Activated CD4-positive, alpha-beta T cell treated with anti-CD3 and anti-CD28 coated beads for 36 hours (primary cell): ENCODE results near the gene HMG20A. TPM values are rescaled to one million over a fixed set of nuclear protein-coding genes. Genes with fewer than 3 reads are reported as not detected.

Source experiments
- ATAC-seq: fragments of 200-7000 bp; cut with Tn5 transposase; one replicate; pipeline ENCODE4 v1.10.0; 2021; ENCODE audit warnings: mild to moderate bottlenecking, moderate library complexity
- CTCF ChIA-PET: fragments of 350-600 bp; sonication (Branson Sonifier 250); formaldehyde crosslinking; loops from one replicate; lab custom pipeline; 2021; ENCODE audit warnings: antibody characterized with exemption; lab: Charles Lee
- POLR2A ChIA-PET: fragments of 350-600 bp; sonication (Branson Sonifier 250); formaldehyde crosslinking; loops from one replicate; lab custom pipeline; 2021; ENCODE audit warnings: antibody characterized with exemption, inconsistent platforms; lab: Charles Lee
- DNase-seq: peaks from one replicate; pipeline ENCODE4 v3.0.0-alpha.2; 2020
- H3K27ac Mint-ChIP-seq: one replicate; pipeline ENCODE4 v1.8.0; 2021; ENCODE audit warnings: mixed read lengths
- H3K27me3 Mint-ChIP-seq: one replicate; pipeline ENCODE4 v1.8.0; 2021; ENCODE audit warnings: mixed read lengths
- H3K36me3 Mint-ChIP-seq: one replicate; pipeline ENCODE4 v1.8.0; 2021; ENCODE audit warnings: low read depth, mixed read lengths
- H3K4me1 Mint-ChIP-seq: one replicate; pipeline ENCODE4 v1.8.0; 2021; ENCODE audit warnings: mixed read lengths
- H3K4me3 Mint-ChIP-seq: one replicate; pipeline ENCODE4 v1.8.0; 2021; ENCODE audit warnings: mild to moderate bottlenecking, moderate library complexity, mixed read lengths
- H3K9me3 Mint-ChIP-seq: one replicate; pipeline ENCODE4 v1.8.0; 2021; ENCODE audit warnings: low read depth, mixed read lengths
- intact Hi-C, 2 experiments: fragments of 100-400 bp; cut with DNase I in 1 of 2; cut with micrococcal nuclease in 1 of 2; formaldehyde crosslinking; loops; one replicate each; pipeline versions ENCODE4 v1.14.2 to v1.15.1; 2022 to 2024; cut with DNase I, micrococcal nuclease
- total RNA-seq, 2 experiments: library from RNA; stranded (reverse); gene quantifications; one replicate each; pipeline ENCODE4 v1.2.3, GENCODE V29; 2021

Gene HMG20A
- total RNA-seq, 2 experiments from 2014 or later: 45.9 to 59.1 TPM

DNA sequence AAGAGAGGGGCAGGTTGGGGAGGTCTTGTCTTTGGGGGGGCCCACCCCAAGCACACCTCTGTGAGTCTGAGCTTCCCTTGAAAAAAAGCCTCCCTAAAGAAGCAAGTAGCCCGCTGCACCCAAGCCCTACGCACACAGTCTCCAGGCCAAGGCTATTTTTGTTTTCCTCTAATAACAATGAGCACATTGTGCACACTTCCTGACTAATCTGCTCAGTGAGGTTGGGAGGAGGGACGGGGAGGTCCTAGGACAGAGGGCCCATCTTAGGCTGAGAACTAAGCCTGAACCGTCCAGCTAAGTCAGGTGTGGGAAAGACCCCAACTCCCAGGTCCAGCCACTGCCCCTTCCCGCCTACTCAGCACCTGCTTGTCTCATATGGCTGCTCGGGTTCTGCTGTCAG lies 87.2 kb downstream of the HMG20A start:
- no peak overlapping the region for H3K27ac Mint-ChIP-seq
- H3K27me3 Mint-ChIP-seq: no peaks in the 10 kb centered on the region
- POLR2A ChIA-PET: interaction anchor here (0.7 kb wide), 1 partner anchor 516 kb away, joined by 3 read pairs; no protein-coding TSS in a partner anchor
- no peaks in the 10 kb centered on the region for H3K36me3 Mint-ChIP-seq
- CTCF ChIA-PET: no interaction called here
- H3K9me3 Mint-ChIP-seq: no peaks in the 10 kb centered on the region
- peaks cover 4% of the 10 kb centered on the region for H3K4me1 Mint-ChIP-seq
- intact Hi-C loops: no loop called here
- no peak for ATAC-seq
- H3K4me3 Mint-ChIP-seq: no peak overlapping the region
- DNase-seq: no peak

DNA sequence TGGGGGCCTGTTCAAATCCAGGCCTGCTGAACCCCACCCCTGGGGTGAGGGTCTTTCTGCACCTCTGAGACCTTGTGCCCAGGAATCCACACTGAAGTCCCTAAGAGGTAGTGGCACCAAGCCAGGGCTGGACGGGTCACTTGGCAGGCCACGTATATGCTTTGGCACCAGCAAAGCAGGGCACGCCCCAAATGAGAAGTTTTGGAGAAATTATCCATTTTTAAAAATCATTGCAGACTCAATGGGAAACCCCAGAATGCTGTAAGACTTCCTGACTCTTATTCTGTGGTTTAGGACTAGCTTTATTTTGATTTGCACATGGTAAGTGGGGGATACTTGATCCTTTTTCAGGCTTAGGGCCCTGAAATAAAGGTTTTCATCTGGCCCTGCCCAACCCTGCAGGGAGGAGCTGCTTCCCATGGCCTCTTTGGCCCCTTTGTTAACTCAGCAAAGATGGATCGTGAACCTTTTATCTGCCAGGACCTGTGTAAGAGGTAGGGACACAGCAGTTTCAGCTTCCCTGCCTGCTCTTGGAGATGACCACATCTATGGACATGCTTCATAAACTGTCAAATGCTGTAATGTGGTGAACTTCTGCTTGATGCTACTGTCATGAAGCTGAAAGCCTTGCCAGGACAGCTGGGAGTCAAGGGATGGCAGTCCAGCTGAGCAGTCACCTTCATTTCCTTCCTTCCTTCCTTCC lies 88.0 kb downstream of the HMG20A start:
- H3K4me1 Mint-ChIP-seq: peaks cover 4% of the 10 kb centered on the region
- CTCF ChIA-PET: interaction anchor here (0.7 kb wide), 1 partner anchor 1538 kb away, joined by 4 read pairs; no protein-coding TSS in a partner anchor
- H3K4me3 Mint-ChIP-seq: no peak overlapping the region
- no peak for DNase-seq
- intact Hi-C loops: no loop called here
- H3K36me3 Mint-ChIP-seq: no peaks in the 10 kb centered on the region
- no peak overlapping the region for H3K27ac Mint-ChIP-seq
- POLR2A ChIA-PET: interaction anchor here (0.6 kb wide), 1 partner anchor 63 kb away, joined by 4 read pairs; no protein-coding TSS in a partner anchor
- H3K27me3 Mint-ChIP-seq: no peaks in the 10 kb centered on the region
- no peaks in the 10 kb centered on the region for H3K9me3 Mint-ChIP-seq
- no peak for ATAC-seq

DNA sequence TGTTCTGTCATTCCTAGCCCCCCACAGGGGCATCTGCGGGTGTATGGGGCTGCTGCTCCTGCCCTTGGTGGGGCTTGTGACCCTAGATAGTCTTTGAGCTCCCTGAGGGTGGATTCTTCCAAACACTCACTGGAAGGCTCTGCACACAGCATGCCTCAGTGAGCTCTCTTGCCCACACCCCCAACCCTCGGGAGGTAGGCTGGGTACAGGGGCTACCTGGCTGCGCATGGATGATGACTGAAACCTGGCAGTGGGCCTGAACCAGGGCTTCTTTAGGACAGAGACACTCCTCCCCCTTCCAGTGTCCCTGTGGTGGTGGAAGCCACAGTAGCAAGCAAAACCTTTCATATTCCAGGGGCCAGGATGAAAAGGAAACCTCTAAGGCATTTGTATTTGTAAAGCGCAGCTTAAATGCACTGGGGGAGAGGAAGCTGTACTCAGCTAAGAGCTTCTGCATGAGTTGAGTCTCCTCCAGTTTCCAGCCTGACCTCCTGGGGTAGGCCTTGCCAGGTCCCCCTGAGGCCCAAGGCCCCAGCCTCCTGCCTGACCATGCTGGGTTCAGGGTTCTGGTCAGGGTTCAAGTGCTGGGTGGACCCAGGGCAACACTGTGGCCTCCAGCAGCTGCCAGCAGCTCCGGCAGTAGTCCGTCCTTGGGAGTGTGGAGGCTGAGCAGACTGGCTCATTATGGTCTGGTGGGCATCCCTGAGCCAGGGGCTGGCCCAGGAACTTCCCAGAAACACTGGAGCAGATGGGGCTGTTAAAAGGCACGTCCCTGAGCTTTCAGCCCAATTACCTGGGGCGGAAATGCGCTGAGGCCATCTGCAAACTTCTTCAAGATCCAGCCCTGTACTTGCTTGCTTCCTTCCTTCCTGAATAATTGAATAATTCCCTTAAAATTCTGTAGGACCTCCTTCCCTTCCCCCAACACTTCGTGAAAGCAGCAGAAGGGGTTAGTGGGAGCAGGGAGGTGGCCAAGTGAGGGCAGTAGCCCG lies 89.7 kb downstream of the HMG20A start:
- H3K27ac Mint-ChIP-seq: no peak overlapping the region
- POLR2A ChIA-PET: no interaction called here
- CTCF ChIA-PET: interaction anchor here (0.9 kb wide), 1 partner anchor 32 kb away, joined by 4 read pairs; no protein-coding TSS in a partner anchor

DNA sequence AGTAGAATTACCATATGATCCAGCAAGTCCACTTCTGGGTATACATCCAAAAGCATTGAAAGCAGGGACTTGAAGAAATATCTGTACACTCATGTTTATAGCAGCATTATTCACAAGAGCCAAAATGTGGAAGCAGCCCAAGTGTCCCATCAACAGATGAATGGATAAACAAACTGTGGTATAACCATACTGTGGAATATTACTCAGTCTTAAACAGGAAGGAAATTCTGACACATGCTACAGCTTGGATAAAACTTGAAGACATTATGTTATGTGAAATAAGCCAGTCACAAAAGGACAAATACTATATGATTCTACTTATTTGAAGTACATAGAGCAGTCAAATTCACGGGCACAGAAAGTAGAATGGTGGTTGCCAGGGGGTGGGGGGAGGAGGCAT lies 91.2 kb downstream of the HMG20A start:
- no peak for ATAC-seq
- CTCF ChIA-PET: no interaction called here
- no peak for DNase-seq

More for the DNA sequence above, 89.7 kb downstream of the HMG20A start:
- intact Hi-C loops: no loop called here
- no peaks in the 10 kb centered on the region for H3K9me3 Mint-ChIP-seq
- no peaks in the 10 kb centered on the region for H3K27me3 Mint-ChIP-seq
- H3K36me3 Mint-ChIP-seq: no peaks in the 10 kb centered on the region
- DNase-seq (no peak), ATAC-seq (no peak)
- H3K4me3 Mint-ChIP-seq: no peak overlapping the region
- H3K4me1 Mint-ChIP-seq: peaks cover 4% of the 10 kb centered on the region

DNA sequence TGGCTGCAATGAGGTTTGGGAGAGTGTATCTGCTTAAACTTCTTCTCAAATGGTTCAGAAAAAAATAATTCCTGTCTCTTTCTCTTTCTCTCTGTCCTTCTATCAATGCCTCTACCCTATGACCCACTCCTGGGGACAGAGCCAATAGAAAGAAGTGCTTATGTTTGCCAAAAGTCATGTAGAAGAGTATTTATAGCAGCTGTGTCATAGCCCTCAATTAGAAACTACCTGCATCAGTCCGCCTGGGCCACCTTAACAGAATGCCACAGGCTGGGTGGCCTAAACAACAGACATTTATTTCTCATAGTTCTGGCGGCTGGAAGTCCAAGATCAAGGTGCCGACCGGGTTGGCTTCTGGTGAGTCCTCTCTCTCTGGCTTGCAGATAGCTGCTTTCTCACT lies 92.5 kb downstream of the HMG20A start:
- Mint-ChIP-seq H3K27me3 (no peaks in the 10 kb centered on the region), H3K4me3 (no peak overlapping the region), H3K36me3 (no peaks in the 10 kb centered on the region), H3K27ac (no peak overlapping the region), H3K9me3 (no peaks in the 10 kb centered on the region), H3K4me1 (peaks cover 4% of the 10 kb centered on the region)
- ChIA-PET POLR2A (no interaction called here), CTCF (no interaction called here)
- no peak for DNase-seq
- intact Hi-C loops: no loop called here
- ATAC-seq: no peak

More for the DNA sequence above, 91.2 kb downstream of the HMG20A start:
- Mint-ChIP-seq H3K27ac (no peak overlapping the region), H3K27me3 (no peaks in the 10 kb centered on the region), H3K4me3 (no peak overlapping the region), H3K9me3 (no peaks in the 10 kb centered on the region), H3K4me1 (peaks cover 4% of the 10 kb centered on the region), H3K36me3 (no peaks in the 10 kb centered on the region)
- intact Hi-C loops: no loop called here
- POLR2A ChIA-PET: no interaction called here

DNA sequence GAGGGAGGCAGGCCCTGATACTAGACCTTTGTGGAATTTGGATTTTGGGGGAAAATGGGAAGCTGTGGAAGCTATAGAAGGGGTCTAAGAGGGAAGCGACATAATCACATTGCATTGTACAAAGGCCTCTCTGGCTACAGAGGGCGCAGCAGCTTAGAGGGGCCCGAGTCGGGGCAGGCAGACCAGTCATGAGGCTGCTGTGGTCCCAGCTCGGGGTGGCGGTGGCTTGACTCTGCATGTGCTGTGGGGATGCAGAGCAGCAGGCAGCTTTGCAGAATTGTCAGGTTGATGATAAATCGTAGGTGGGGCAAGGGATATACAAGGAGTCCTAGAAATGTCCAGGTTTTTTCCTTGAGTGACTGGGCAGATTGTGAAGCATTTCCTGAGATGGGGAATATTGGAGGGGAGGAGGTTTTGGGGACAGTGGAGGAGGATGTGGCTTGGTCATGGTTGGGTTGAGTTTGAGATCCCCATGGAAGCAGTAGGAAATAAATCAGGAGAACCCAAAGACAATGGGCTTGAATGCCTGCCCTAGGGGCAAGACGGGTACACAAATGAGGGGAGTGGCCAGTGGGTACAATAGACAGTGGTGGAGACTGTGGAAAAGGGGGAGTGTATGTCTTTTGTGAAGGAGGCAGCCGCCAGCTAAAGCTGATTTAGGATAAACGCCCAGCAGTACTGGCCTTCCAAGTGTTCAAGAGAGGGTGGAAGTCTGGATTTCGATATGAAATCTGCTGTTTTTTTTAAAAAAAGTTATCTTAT lies 94.1 kb downstream of the HMG20A start:
- Mint-ChIP-seq H3K27ac (no peak overlapping the region), H3K4me3 (no peak overlapping the region), H3K9me3 (no peaks in the 10 kb centered on the region), H3K27me3 (no peaks in the 10 kb centered on the region), H3K4me1 (no peaks in the 10 kb centered on the region), H3K36me3 (no peaks in the 10 kb centered on the region)
- ChIA-PET CTCF (interaction anchor here (0.9 kb wide), 1 partner anchor 104 kb away, joined by 3 read pairs; no protein-coding TSS in a partner anchor), POLR2A (interaction anchor here (0.6 kb wide), 2 partner anchors 297 to 444 kb away, joined by 3 to 5 read pairs; no protein-coding TSS in a partner anchor)
- DNase-seq: no peak
- intact Hi-C loops: no loop called here
- no peak for ATAC-seq

DNA sequence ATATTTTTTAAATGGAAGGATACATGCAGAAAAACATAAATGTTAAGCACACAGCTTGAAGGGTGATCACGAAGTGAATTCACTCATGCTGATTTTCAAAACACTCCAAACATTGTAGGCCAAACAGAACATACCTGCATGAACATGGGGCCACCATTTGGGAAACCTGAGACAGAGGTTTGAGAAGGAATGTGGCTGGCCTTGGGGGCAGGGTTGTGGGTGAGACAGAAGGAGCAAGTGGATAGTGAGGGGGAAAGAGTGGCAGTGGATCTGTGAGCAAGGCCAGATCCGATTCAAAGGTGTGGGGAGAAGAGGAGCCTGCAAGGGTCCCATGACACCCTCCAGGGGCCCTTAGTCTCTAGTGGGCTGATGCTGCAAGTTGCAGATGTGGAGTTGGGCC lies 94.9 kb downstream of the HMG20A start:
- ChIA-PET CTCF (no interaction called here), POLR2A (no interaction called here)
- Mint-ChIP-seq H3K27me3 (no peaks in the 10 kb centered on the region), H3K27ac (no peak overlapping the region), H3K4me3 (no peak overlapping the region), H3K9me3 (no peaks in the 10 kb centered on the region), H3K36me3 (no peaks in the 10 kb centered on the region), H3K4me1 (no peaks in the 10 kb centered on the region)
- no peak for DNase-seq
- no peak for ATAC-seq
- intact Hi-C loops: no loop called here

DNA sequence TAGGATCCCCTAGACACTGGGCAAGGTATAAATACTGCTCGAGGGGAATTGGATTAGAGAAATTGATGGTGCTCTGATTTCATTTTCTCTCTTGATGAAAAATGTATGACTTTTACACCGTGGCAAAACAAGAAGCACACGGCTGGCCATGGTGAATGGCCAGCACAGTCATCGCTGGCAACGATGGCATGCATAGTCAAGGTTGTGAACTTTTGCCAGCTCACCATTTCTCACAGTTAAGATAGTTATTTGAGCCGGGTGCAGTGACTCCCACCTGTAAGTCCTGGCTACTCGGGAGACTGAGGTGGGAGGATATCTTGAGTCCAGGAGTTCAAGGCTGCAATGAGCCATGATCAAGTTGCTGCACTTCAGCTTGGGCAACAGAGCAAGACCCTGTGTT lies 95.4 kb downstream of the HMG20A start:
- ChIA-PET CTCF (no interaction called here), POLR2A (no interaction called here)
- Mint-ChIP-seq H3K27me3 (no peaks in the 10 kb centered on the region), H3K4me1 (no peaks in the 10 kb centered on the region), H3K9me3 (no peaks in the 10 kb centered on the region), H3K4me3 (no peak overlapping the region), H3K27ac (no peak overlapping the region), H3K36me3 (no peaks in the 10 kb centered on the region)
- DNase-seq: no peak
- intact Hi-C loops: no loop called here
- no peak for ATAC-seq

DNA sequence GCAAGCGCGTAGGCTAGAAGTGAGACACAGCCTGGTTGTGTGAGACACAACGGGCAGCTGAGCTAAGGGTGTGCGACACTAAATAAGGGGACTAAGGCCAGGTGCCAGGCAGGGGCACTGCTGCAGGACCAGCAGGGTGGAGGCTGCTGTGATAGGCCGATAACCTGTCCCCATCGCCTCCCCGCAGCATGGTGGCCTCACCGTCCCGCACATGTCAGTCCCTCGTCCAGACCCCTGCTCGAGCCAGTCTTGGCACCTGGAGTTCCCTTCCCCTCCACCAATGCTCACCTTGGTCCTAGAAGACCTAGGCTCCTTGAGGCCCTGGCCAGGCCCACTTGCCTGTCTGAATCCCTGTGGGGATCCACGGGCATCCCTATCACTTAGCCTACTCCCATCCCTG lies 96.1 kb downstream of the HMG20A start:
- no peaks in the 10 kb centered on the region for H3K4me1 Mint-ChIP-seq
- H3K4me3 Mint-ChIP-seq: no peak overlapping the region
- H3K9me3 Mint-ChIP-seq: no peaks in the 10 kb centered on the region
- no peak overlapping the region for H3K27ac Mint-ChIP-seq
- DNase-seq: no peak
- H3K27me3 Mint-ChIP-seq: no peaks in the 10 kb centered on the region
- no peaks in the 10 kb centered on the region for H3K36me3 Mint-ChIP-seq
- ChIA-PET POLR2A (no interaction called here), CTCF (interaction anchor here (0.6 kb wide), 1 partner anchor 337 kb away, joined by 3 read pairs; no protein-coding TSS in a partner anchor)
- ATAC-seq: no peak
- intact Hi-C loops: no loop called here

DNA sequence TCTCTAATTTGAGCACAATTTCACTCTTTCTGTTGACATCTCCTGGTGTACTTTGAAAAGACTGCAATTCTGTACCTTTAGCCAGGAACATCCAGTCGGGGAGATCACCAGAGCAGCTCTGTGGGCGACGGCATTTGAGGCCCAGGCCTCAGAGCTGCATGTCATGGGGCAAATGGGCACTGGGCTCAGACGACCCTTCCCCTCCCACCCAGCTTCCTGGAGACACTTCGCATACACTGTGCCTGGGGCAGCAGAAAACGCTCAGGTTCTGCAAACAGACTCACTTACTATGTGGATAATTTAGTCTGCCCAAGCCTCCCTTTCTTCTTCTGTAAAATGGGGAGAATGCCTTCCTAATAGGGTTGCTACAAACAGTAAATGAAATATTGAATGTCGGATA lies 96.9 kb downstream of the HMG20A start:
- no peaks in the 10 kb centered on the region for H3K4me1 Mint-ChIP-seq
- no peaks in the 10 kb centered on the region for H3K27me3 Mint-ChIP-seq
- H3K9me3 Mint-ChIP-seq: no peaks in the 10 kb centered on the region
- no peak overlapping the region for H3K4me3 Mint-ChIP-seq
- ChIA-PET POLR2A (no interaction called here), CTCF (interaction anchor here (0.6 to 0.7 kb wide), 2 partner anchors 11 to 640 kb away, joined by 3 to 4 read pairs; no protein-coding TSS in a partner anchor)
- ATAC-seq (no peak), DNase-seq (no peak)
- intact Hi-C loops: no loop called here
- no peaks in the 10 kb centered on the region for H3K36me3 Mint-ChIP-seq
- H3K27ac Mint-ChIP-seq: no peak overlapping the region

DNA sequence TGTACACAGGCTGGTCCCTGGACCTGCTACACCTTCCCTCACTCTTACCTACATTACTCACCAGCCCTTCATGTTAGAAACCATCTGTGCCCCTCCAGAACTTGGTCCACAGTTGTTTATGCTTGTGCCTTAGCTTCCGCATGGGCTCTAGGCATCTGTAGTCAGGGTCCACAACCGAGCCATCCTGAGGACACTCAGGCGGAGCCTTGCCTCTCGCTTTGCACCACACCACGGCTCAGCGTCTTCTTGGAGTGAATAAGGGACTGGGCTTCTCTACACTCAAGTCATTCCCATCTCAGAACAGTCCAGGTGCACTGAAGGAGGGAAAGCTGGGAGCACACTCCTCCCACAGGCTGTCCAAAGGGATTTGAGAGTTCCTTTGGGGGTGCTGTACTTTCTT lies 97.8 kb downstream of the HMG20A start:
- Mint-ChIP-seq H3K9me3 (no peaks in the 10 kb centered on the region), H3K27me3 (no peaks in the 10 kb centered on the region), H3K4me1 (no peaks in the 10 kb centered on the region), H3K27ac (no peak overlapping the region), H3K36me3 (no peaks in the 10 kb centered on the region), H3K4me3 (no peak overlapping the region)
- no peak for ATAC-seq
- CTCF ChIA-PET: no interaction called here
- POLR2A ChIA-PET: no interaction called here
- intact Hi-C loops: no loop called here
- DNase-seq: no peak
